NCI-H2171 treated with DMSO at 0.1 percent for 48 hours (cell line): Measurements from ENCODE around the gene LSM3.
"Not testable (repeated sequence)": the region's sequence is repeated elsewhere in the genome, so short reads cannot be mapped to it uniquely, and the experiment has no call there.

Source experiments
- DNase-seq: peaks from one replicate; lab custom pipeline; 2025; lab: John Stamatoyannopoulos, UW

LSM3 gene

GRCh38 chr3:14222457-14222856 is 43.8 kb downstream of the LSM3 start:
- no peak for DNase-seq

GRCh38 chr3:14222900-14223594 is 44.4 kb downstream of the LSM3 start:
- DNase-seq = no peak

- no peak for DNase-seq
Measured at GRCh38 chr3:14223595-14223994, 45.0 kb downstream of the LSM3 start.

- DNase-seq = no peak
Measured at GRCh38 chr3:14224895-14225294, 46.3 kb downstream of the LSM3 start.

GRCh38 chr3:14225421-14225820 is 46.8 kb downstream of the LSM3 start:
- DNase-seq = no peak

GRCh38 chr3:14226351-14226750 is 47.7 kb downstream of the LSM3 start:
- DNase-seq = not testable (repeated sequence)

GRCh38 chr3:14227856-14228255 is 49.2 kb downstream of the LSM3 start:
- DNase-seq = no peak

GRCh38 chr3:14228681-14229470 is 50.3 kb downstream of the LSM3 start:
- no peak for DNase-seq

GRCh38 chr3:14229695-14230094 is 51.1 kb downstream of the LSM3 start:
- DNase-seq = not testable (repeated sequence)

GRCh38 chr3:14230729-14231128 is 52.1 kb downstream of the LSM3 start:
- no peak for DNase-seq

- no peak for DNase-seq
Measured at GRCh38 chr3:14231145-14231990, 52.8 kb downstream of the LSM3 start.

- DNase-seq = no peak
Measured at GRCh38 chr3:14231998-14232501, 53.4 kb downstream of the LSM3 start.

- DNase-seq = no peak
Measured at GRCh38 chr3:14234251-14235002, 55.8 kb downstream of the LSM3 start.

GRCh38 chr3:14235003-14235911 is 56.6 kb downstream of the LSM3 start:
- DNase-seq = no peak

GRCh38 chr3:14235912-14236295 is 57.3 kb downstream of the LSM3 start:
- no peak for DNase-seq

GRCh38 chr3:14236902-14237301 is 58.3 kb downstream of the LSM3 start:
- no peak for DNase-seq

GRCh38 chr3:14237457-14237856 is 58.8 kb downstream of the LSM3 start:
- DNase-seq = no peak

- no peak for DNase-seq
Measured at GRCh38 chr3:14238356-14238755, 59.7 kb downstream of the LSM3 start.

- DNase-seq = no peak
Measured at GRCh38 chr3:14238930-14239329, 60.3 kb downstream of the LSM3 start.

- no peak for DNase-seq
Measured at GRCh38 chr3:14239940-14240339, 61.3 kb downstream of the LSM3 start.

GRCh38 chr3:14240366-14240765 is 61.7 kb downstream of the LSM3 start:
- DNase-seq = no peak
